ENCODE data around the gene CCDC69.
"Not testable (repeated sequence)": the region's sequence is repeated elsewhere in the genome, so short reads cannot be mapped to it uniquely, and the experiment has no call there.

The CCDC69 gene

DNA sequence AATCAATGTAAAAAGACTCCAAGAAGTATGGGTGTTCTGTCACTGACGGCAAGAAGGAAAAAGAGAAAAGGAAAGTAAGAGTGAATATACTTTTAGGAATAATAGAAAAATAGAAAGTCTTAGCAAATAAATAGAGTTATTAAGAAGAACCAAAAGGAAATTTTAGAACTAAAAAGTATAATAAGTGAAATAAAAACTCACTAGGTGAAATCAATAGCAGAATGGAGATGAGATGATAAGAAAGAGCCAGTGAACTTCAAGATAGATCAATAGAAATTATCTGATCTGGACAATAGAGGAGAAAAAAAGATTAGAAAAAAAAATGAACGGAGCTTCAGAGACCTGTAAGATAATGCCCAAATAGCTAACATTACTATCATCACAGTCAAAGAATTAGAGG lies 34.7 kb downstream of the CCDC69 start:
- no peak for DNase-seq

DNA sequence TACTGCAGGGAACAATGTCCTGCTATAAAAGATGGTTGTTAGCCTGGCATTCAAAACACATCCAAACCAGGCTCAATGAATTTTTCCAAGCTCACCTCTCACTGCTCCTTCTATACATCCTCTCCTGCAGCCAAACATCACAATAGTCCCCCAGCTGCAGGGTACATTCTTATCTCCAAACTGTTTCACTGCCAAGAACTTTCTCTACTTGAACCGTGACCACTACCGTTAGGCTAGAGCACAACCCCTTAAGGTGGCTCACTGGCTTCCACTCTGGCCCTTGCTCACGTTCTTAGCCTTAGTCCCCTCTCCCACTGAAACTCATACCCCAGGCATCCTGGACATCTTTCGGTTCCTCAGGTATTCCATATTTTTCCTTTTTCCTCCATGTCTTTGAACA lies 37.4 kb downstream of the CCDC69 start:
- no peak for DNase-seq

DNA sequence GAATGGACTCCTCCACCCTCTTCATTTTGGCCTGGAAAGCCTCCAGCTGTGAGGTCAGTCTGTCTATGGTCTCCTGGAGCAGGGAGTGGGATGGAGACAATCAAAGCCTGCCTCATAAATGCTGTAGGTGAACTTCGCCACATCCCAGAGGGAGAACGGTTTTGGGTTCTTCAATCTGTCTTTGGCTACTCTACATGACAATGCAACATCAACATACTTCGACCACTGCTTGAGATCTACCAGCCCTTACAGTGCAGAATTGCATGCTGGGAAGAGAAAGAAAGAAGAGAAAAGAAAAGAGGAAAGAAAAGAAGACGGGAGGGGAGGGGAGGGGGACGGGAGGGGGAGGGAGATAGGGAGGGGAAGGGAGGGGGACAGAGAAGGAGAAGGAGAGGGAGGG lies 37.8 kb downstream of the CCDC69 start:
- no peak for DNase-seq

DNA sequence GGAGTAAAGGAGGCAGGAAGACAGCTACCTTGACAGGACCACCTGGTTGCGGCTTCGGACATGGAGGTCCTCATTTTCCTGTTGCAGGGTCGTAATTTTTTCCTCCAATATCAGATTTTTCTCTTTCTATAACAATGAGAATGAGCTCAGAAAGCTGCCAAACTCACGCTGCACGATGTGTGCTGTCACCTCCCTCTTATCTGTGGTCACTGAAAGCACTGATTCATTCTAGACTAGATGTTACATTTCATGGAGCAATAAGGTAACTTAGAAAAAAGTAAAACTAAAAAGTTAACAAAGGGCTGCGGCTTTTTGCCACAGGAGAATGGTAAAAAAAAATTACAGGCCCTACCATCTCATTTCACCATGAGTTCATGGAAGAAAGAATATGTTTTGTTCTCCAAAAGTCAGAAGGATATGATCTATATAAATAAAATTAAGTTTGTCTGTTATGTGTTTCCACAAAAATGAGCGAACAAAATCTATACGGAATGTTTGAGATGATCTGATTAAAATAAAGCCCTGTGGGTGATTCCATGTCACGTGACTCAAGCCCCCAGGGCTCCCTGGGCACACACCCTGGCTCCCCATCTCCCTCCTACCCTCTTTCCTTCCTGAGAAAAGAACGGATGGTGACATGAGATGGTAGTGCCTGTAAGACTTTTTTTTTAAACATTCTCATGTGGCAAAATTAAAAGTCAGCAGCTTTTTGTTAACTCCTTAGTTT lies 39.4 kb downstream of the CCDC69 start:
- DNase-seq: no peak

DNA sequence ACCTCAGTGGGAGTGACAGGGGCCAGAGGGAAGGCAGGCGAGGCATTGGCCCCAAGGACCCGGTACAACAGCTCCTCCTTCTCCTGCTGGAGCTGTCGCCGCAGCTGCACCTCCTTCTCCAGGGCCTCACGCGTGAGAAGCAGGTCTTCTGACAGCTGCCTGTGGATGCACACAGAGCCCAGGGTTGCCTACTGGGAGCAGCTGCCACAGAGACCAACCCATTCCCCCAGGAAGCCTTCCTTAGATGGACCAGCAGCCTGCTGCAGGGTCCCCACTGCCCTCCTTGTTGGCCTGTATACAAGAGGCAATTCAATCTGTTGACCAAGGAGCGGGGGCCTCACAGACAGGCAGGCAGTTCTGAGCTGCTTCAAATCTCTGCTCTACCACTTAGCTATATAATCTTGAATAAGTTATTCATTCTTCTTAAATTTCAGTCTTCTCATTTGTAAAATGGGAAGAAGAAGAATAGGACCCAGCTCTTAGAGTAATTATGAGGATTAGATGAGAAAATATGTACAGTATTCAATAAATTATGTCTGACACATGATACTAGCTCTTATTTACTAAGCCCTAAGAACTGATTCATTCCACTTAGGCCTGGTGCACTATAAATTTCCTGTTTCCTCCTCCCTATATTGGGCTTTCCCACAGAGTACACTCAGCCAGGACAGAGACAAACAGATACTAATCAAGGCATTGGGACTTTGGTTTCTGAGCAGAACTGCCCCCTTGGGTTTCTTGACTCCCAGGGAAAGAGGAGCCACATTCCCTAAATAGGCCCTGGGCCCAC lies 40.2 kb downstream of the CCDC69 start:
- DNase-seq: no peak

DNA sequence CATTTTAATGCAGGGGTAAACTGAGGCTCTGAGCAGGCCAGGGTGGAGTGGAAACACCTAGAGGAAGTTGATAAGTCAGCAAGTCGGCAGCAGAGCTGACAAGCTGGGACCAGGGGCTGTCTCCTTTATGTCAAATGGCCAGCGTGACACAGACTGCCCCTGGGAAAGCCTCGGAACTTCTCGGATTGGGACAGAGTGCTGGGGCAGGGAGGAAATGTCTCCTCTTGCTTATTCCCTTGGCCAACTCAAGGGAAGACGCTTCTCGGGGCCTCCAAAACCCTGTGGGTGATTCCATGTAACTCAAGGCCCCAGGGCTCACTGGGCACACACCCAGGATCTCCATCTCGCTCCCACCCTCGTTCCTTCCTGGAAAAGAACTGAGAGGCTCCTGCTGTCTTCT lies 40.9 kb downstream of the CCDC69 start:
- DNase-seq: no peak

DNA sequence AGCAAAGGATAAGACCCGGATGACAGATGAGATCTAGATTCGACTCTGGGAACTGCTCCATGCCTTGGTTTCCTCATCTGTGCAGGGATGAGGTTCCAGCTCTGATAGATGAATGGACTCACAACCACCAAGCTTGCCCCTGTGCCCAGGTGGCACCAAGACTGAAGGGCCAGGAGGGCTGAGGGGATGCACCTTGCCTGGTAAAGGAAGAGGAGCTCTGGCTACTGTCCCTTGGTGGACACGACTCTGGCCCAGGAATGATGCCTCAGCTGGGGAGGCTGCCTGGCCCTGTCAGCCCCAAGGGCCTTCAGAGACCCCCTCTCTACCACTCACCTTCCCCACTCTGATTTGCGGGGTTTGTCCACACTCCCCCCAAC lies 41.4 kb downstream of the CCDC69 start:
- no peak for DNase-seq

DNA sequence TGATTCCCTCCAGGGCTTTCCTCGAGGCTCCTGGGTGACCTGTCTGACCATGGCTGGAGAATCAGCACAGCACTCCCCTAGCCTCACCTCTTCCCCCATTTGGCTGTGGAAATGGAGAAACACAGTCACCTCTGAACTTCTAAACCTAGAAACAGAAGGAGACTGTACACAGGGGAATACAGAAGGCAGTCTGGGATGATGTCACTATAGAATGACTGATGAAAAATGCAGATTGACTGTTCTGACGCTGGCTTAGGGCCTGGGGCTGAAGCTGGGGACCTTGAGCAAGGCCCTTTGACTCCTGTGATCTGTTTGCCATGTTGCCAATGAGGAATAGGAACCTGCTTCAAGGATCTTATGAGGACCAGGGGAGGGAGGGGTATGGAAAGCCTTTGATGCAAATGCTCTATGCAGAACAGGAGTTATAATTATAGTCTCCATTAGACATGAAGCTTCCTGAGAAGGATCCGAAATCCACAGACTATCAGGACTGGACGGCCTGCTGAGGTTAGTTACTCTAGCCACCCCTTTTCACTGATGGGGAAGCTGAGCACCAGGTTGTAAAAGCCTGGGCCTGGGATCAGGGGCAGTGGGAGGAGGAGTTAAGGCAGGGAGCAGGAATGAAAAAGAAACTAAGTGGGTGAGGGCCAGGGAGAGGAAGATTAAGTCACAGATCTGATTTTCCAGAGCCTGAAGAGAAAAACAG lies 41.9 kb downstream of the CCDC69 start:
- peak in 1 of 3 donors; percentile 22 for DNase-seq

DNA sequence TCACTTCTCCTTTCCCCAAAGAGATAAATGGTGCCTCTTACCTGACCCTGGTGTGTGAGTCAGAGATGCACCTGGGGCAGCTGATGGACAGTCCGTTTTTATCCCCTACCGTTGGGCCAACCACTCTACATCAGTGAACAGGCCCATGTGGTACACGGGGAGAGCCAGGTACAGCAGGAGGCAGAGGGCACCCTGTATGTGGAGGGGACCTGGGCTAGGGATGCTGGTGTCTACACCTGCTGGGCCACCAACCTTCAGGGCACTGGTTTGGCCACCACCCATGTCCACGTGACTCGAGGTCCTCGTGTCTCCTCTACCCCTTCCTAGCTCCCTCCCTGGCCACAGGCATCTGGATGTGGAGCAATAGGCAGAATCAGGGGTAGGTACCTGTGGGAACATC lies 43.6 kb downstream of the CCDC69 start:
- no peak for DNase-seq

DNA sequence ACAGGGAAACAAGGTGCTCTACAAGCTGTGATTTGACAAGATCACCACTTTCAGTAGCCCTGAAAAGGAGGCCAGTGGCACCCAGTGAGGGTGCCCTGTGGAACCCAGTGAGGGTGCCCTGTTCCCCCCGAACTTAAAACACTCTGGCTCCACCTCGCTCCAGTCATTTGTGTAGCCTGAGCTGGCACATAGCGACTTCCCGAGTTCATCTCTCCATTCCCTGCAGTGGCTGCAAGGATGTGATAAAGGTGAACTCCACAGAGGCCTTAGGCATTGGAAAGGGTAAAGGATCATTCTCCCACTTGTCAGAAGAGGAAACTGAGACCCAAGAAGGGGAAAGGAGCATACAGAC lies 44.4 kb downstream of the CCDC69 start:
- no peak for DNase-seq

DNA sequence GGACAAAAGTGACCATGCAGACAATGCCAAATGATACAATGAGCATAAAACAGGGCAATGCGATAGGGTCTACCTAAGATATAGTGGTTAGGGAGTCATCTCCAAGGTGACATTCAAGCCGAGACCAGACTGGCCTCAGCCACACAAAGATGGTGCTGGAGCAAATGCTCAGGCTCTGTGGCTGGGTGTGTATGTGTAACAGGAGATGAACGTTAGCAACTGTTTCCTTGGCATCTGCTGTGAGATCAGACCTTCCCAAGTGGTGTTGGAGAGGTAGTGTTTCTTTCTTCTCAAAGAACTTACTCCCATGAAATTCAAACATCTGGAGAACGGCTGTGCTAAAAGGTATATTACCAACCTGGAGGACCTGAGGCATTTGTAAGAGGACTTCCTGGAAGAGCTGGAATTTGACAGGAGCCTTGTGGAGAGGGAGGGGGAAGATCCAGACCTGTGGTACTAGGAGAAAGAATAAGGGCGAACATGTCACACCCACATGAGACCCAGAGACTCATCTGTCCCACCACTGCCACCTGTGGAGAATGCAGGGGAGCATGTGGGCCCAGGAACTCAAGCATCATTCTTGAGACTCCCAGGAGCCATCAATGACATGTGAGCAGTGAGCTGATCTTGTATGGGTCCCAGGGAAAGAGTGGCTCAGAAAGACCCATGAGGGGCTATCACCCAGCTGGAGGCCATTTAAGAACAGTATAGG lies 45.0 kb downstream of the CCDC69 start:
- no peak for DNase-seq

DNA sequence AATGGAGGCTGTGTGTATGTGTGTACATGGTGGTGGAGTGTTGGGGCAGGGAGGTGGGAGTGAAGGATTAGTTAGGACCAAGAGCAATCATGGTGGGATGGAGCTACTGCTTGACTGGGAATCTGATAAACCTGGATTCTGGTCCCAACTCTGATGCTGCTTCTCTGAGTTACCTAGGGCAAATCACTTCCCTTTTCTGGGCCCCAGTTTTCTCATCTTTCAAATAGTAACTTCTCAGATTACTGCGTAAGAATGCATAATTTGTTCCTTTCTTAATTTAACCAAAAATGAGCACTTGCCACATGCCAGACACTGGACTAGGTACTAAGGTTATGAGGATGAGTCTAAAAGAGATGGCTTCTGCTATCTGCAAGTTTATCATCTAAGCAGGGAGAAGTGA lies 45.5 kb downstream of the CCDC69 start:
- DNase-seq: no peak

DNA sequence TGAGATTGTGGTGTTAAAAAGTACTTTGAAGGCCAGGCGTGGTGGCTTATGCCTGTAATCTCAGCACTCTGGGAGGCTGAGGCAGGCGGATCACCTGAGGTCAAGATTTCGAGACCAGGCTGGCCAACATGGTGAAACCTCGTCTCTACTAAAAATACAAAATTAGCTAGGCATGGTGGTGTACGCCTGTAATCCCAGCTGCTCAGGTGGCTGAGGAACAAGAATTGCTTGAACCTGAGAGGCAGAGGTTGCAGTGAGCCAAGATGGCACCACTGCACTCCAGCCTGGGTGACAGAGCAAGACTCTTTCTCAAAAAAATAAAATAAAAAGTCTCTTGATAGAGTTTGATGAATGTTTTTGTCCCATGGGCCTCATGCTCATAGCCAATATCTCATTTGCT lies 47.6 kb downstream of the CCDC69 start:
- not testable (repeated sequence) for DNase-seq

DNA sequence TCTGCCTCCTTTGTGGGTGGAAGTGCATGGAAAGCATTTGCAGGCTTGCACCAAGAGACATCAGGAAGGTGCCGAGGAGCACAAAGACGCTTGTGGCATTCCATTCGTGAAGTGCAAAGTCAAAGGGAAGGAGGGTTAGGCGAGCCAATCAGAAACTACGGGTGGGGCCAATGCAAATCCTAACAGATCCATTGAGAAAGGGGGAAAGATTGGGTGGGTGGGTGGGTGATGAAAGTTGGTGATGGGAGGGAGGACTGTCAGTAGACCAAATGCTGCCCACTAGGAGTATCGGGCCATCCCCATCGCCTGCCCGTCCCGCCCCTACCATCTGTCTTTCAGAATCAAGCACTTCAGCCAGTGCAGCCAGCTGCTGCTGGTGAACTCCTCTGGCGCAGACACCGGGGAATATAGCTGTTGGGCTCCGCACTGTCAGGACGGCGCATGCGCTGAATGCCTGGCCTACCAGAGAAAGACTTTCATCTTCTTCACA lies 49.2 kb downstream of the CCDC69 start:
- no peak for DNase-seq

DNA sequence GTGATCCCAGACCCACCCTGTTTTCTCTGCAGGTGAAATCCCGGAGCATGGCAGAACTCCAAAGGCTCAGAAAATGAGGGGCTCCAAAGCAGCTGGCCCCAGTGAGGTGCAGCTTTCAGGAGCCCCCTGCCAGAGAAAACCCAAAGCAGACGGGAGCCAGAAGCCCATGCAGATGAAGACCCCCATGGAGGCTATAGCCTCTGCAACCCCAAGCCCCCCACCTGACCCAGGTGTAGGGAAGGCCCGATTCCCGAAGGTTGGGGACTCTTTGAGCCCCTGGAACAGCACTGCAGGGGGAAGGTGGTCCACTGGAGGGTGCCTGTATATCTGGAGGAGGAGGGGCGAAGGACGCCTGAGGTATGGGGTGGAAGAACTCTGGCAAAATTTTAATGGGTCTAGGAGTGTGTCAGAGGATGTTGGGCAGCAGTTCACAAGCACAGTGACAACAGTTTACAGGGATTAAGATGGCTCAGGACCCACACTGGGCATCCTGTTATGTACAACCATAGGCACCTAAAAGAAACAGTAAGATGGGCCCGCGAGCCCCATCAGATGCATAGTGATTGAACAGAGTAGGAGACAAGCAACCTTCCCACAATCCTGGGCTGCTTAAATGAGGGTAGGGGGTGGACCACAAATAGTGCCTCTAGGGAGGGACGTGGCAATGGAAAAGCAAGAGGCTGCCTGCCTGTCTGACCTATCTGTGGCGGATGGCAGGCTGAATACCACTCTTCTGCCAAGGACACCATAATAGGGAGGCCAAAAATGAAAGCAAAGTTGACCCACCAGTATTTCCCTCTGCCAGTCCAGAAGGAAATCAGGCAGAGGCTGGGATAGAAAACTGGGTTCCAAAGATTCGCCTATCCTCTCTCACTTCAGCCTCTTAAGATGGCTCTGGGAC lies 49.9 kb downstream of the CCDC69 start:
- no peak for DNase-seq

DNA sequence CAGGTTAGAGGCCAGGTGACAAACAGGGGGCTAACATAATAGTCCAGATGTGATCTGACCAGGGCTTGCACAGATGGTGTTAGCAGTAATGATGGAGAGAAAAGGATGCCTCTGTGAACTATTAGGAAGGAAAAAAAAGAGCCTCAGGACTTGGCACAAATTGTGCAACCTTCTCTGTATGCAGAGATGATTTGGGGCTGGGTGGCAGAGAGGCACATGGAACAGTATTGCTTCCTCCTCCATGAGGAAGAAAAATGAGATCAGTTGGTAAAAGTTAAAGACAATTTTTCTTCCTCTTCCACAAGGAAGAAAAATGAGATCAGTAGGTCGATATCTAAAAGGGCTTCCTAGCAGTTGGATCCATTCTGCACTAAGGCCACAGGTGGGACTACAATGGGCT lies 52.4 kb downstream of the CCDC69 start:
- DNase-seq: peak; percentile 37 to 51 (median 39)

DNA sequence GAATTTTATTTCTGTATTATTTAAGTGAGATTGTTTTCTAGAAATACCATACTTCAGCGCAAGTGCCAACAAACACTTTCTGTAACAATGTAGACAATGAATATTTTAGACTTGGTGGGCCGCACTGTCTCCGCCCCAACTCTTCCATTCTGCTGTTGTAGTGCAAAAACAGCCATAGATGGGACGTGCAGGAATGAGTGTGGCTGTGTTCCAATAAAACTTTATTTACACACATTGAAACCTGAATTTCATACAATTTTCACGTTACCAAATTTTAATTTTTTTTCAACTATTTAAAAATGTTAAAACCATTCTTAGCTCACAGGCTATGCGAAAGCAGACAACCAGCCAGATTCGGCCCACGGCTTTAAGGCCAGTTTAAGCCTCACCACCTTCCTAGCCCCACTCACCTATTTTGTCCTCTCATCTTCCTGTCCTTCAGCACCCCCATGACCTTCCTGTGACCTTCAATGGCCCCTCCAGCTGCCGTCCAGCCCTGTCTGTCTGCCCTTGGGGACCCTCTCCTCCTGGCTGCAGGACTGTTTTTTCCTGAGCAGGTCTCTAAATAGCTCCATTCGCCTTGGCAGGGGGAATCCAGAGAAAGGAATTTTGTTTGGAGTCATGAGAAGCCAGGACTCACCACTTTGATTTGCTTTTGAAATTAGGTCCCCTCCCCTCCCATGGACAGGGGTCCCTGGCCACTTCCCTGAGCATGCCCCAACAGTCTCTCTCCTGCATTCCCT lies 55.1 kb downstream of the CCDC69 start:
- DNase-seq: no peak

DNA sequence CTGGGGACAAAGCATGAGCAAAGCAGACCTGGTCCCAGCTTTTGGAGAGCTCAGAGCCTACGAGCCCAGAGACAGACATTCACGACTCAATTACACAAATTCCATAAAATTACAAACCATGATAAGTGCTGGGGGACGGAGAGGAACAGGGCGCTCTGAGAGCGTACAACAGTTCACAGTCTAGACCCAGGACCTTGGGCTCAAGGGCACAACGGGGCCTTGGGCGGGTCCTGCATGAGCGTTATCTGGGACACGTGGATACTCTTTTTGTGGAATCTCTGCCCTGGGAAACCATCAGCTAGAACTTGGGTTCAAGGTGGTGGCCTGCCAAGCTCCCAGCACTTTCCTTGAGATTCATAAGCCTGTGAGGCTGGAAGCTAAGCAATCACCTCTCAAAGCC lies 56.9 kb downstream of the CCDC69 start:
- DNase-seq: no peak

DNA sequence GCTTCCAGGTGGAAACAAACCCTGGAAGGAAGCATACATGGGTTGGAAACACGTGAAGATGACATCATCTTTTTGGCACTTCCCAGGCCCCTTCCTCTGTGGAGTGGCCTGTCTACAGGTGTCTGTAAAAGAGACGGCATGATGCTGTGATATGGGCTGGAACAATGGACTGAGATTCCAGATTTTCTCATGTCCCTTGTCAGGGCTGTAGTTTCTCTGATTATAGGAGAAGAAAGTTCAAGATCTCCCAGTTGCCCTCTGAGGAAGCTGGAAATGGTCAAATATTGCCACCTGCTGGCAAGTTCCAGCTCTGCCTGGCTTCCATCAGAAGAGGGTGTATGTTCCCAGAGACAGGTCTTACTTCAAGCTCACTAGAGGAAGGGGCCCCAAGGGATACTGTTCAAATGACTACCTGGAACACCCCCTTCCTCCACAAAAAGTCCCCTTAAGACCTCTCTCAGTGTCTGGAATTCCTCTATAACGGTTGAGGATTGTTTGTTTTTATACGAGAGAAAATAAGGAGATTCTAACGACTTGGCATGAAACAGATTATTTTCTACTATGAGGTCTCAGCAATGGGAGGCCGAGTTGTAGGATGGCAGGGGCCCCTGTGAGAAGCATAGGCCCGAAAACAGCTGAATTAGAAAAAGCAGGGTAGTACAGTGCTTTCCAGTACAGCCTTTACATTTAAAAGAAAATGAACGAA lies 59.1 kb downstream of the CCDC69 start:
- peak; percentile 84 to 90 (median 86) for DNase-seq

DNA sequence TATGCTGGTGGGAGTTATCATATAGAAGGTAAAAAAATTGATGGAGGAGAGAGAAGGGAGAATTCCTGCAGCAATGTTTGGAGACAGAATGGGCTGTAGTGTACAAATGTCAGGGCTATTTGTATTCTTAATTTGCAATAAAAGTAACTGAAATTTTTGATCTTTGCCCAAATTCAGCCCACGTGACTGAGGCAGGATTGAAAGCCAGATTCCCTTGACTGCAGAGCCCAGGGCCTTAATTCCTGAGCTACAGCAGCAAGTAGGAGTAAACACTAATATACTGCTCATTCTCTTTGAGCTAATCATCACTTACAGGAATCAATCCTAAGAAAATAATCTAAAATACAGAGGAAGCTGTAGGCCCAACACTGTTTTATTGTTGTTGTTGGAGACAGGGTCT lies 61.1 kb downstream of the CCDC69 start:
- no peak for DNase-seq
